ENCODE measurements around the gene SCARB1. TPM values are rescaled to one million over a fixed set of nuclear protein-coding genes. Genes with fewer than 3 reads are reported as not detected.

SCARB1 gene
- total and polyA plus RNA-seq, 2 of the 13 experiments (the other 11 are each of a cell fraction or from before 2014, with no cell fraction given) = 63.4 to 160 TPM

GRCh38 chr12:124837958-124838803, 25.5 kb downstream of the SCARB1 start (continued):
- no peak for TF ChIP-seq CENPT (CRISPR knock-in tag; IDR thresholded peaks at IDR 0.05; ENCODE audit: low read depth)
- peak; percentile 40 for TF ChIP-seq AGO2 (optimal IDR thresholded peaks at IDR 0.05; ENCODE audit: low read depth, low read length)
- TF ChIP-seq ZNF7 (CRISPR knock-in tag; IDR thresholded peaks at IDR 0.05) = no peak
- TF ChIP-seq HNF4G (IDR thresholded peaks at IDR 0.05; ENCODE audit: borderline replicate concordance, low read depth, low read length) = peak; percentile 93
- peak; percentile 70; the same call in 1 of the 2 replicates for TF ChIP-seq HNF4G (CRISPR knock-in tag; IDR thresholded peaks at IDR 0.05; ENCODE audit: borderline replicate concordance, low read depth)
- no peak for TF ChIP-seq PBX2 (CRISPR knock-in tag; IDR thresholded peaks at IDR 0.05)
- no peak for TF ChIP-seq GLMP (CRISPR knock-in tag; IDR thresholded peaks at IDR 0.05; ENCODE audit: borderline replicate concordance)
- TF ChIP-seq ZNF674 (CRISPR knock-in tag; IDR thresholded peaks at IDR 0.05; ENCODE audit: low read depth) = no peak
- TF ChIP-seq ZNF550 (CRISPR knock-in tag; IDR thresholded peaks at IDR 0.05; ENCODE audit: borderline replicate concordance) = no peak
- 0 out of 2 replicates have a peak, but pooled peaks have one; percentile 22 for TF ChIP-seq ZIK1 (CRISPR knock-in tag; IDR thresholded peaks at IDR 0.05; ENCODE audit: borderline replicate concordance, low read depth)
- TF ChIP-seq NR2F6 (IDR thresholded peaks at IDR 0.05) = peak; percentile 42
- TF ChIP-seq NR2F6 (CRISPR knock-in tag; IDR thresholded peaks at IDR 0.05) = peak; percentile 84
- no peak for TF ChIP-seq RARG (CRISPR knock-in tag; IDR thresholded peaks at IDR 0.05; ENCODE audit: low read depth)
- no peak for TF ChIP-seq RAD21 (CRISPR knock-in tag; IDR thresholded peaks at IDR 0.05)
- no peak for TF ChIP-seq ZNF513 (CRISPR knock-in tag; conservative IDR thresholded peaks at IDR 0.05)
- TF ChIP-seq ZNF333 (CRISPR knock-in tag; IDR thresholded peaks at IDR 0.05; ENCODE audit: borderline replicate concordance) = 0 out of 2 replicates have a peak, but pooled peaks have one; percentile 20
- no peak for TF ChIP-seq ZFAT (CRISPR knock-in tag; conservative IDR thresholded peaks at IDR 0.05)
- TF ChIP-seq HNRNPLL (IDR thresholded peaks at IDR 0.05; ENCODE audit: low read depth, low read length, poor library complexity, severe bottlenecking) = no peak
- TF ChIP-seq ZNF230 (CRISPR knock-in tag; IDR thresholded peaks at IDR 0.05) = no peak; the same call in 1 of the 2 replicates
- TF ChIP-seq MED8 (CRISPR knock-in tag; IDR thresholded peaks at IDR 0.05; ENCODE audit: insufficient replicate concordance) = peak; percentile 68
- peak; percentile 91; the same call in 1 of the 2 replicates for TF ChIP-seq KDM5B (CRISPR knock-in tag; IDR thresholded peaks at IDR 0.05; ENCODE audit: borderline replicate concordance)
- TF ChIP-seq FOSL2 (CRISPR knock-in tag; IDR thresholded peaks at IDR 0.05) = peak; percentile 57
- 0 out of 4 replicates have a peak, but pooled peaks of 1 of the 2 experiments have one; percentile 60 for TF ChIP-seq HMGXB4 (CRISPR knock-in tag; IDR thresholded peaks at IDR 0.05; ENCODE audit: borderline replicate concordance in 1 of 2, low read depth in 1 of 2)
- TF ChIP-seq SP2 (CRISPR knock-in tag; IDR thresholded peaks at IDR 0.05) = no peak
